NCI-H2107 treated with DMSO at 0.1 percent for 48 hours (cell line): Measurements from ENCODE around the gene NFATC3.

Experiments used
- DNase-seq: peaks from one replicate; lab custom pipeline; 2025; ENCODE audit not compliant: unreplicated experiment; lab: John Stamatoyannopoulos, UW

The NFATC3 gene

DNA sequence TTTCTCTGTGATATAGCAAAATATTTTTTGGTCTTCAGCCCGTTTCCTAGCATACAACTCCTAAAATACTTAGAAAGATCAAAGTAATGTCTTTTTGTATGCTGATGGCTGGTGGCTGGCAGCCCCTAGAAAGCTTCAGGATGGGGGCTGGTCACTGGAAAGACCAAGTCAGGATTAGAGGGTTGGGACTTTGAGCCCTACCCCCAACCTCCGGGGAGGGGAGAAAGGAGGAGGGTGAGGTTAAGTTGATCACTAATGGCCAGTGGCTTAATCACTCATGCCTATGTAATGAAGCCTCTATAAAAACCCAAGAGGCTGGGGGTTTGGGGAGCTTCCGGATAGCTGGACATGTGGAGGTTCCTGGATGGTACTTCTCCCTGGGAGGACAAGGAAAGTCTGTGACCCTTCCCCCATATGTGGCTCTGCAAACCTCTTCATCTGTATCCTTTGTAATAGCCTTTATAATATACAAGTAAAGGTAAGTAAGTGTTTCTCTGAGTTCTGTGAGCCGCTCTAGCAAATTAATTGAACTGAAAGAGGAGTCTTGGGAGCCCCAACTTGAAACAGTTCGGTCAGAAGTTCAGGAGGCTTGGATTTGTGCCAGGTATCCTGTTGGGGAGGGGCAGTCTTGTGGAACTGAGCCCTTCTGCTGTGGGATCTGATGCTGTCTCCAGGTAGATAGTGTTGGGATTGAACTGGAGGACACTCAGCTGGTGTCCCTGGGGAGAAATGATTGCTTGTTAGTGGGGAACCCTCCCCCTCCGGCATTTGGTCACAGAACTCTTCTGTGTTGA is 182.6 kb downstream of the NFATC3 start:
- peak; percentile 93 for DNase-seq

GRCh38 chr16:68269793-68270192 is 184.6 kb downstream of the NFATC3 start:
- no peak for DNase-seq

DNA sequence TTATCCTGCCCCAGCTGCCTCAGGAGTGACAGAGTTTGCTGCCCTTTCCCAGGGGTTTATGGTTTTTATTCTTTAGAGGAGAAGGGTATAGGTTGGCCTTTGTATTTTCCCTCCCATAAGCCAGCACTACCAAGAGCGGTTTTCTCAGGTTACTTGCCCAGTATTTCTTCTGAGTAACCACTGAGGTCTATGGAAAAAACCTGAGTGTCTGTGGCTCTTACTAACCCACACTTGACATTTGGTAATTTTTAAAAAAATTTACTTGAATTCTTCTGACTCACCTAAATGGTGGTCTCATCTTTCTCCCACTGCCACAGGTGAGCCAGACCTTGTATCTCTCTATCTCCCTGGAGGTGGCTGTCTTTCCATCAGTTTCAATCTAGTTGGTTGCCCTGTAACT is 185.2 kb downstream of the NFATC3 start:
- DNase-seq = peak; percentile 47

DNA sequence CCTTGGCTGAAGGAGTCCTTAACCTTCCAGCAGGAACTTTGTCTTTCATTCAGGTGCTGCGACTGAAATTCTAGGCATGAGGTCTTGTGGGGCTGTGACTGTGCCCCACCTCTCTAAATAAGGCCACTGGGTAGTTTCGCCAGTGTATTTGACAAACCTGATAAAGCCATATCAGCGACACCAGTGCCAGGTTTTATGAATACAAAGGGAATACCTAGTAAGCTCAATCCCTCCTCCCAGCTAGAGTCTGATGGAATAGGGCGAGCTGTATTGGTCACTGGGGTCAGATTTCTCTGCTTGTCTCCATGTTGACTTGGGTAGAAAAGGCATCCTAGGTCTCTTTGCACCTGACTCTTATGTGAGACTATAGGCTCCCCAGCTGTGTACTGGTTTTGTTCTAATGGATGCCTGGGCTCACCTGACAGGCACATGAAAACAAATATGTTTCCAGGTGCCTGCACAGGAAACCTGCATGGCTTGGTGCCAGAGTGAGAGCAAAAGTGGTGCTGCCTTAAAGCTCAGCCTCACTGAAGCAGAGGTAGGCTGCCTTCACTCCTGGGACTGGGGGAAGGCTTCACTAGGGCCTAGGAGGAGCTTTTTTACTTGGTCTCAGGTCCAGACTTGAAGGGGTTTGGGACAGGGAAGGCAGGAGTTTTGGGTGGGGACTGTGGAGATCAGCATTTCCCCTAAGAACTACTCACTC is 187.5 kb downstream of the NFATC3 start:
- peak; percentile 97 for DNase-seq

DNA sequence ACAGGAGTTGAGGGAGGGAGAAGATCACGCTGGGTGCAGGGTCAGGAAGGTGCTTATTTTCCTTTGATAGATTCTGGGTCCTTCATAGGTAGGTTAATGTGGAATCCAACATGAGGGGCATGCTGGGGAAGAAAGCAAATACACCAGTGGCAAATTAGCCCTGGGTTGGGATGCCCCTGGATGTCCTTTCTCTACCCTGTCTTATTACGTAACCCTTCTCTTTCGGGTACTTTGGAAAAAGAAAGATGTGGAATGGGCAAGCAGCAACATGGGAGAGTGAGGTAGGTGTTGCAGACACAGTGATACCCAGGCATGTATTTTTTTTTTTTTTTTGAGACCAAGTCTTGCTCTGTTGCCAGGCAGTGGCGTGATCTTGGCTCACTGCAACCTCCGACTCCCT is 188.3 kb downstream of the NFATC3 start:
- DNase-seq = no peak

DNA sequence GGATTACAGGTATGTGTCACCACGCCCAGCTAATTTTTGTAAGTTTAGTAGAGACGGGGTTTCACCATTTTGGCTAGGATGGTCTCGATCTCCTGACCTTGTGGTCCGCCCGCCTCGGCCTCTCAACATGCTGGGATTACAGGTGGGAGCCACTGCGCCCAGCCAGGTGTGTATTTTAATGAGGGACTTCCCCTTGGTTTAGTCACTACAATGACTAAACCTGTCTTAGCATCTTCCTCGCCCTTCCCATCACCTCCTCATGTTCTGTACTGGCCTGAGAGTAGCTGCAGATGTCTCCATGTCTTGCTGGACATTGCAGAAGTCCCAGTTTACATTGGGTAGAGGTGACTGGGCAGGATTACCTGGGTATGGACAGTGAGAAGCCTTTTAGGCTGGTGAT is 188.7 kb downstream of the NFATC3 start:
- DNase-seq = no peak

DNA sequence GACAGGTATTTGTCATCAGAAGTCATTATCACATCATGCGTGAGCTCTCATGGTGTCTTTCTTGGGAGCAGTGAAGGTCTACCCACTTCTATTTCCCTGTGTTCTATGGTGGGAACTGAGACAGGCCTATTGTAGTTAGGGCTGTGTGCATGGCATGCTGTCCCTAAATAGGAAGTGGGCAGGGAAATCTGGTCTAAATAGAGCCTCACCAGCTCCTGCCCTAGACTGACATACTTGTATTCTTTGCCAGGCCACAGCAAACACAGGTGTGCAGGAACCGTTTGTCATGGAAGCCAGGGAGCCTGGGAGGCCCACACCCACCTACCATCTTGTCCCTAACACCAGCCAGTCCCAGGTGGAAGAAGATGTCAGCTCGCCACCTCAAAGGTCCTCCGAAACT is 189.3 kb downstream of the NFATC3 start:
- no peak for DNase-seq

DNA sequence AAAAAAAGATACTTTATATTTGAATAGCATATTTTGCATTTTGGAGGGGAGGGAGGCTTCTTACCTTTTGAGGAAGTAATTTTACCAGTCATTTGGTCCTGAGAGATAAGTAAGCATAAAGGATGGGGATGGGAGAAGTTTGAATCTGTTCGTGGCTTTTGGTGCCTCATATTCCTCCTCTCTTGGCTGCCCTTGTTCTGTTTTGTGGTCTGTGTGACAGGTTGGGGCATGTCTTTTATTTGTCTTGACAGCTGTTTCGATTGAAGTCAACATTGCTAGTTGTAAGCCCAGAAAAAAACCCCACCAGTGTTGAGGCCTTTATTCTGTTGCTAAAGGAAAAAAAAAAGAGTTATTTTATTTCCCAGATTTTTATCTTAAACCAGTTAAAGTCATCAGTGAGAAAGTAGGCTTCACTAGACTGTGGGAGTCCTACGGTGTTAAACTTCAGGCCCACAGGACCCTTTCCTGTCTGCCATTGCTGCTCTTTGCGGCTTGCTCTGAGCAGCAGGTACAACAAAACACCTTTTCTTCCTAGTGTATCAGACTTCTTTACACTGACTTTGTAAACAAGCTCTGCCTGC is 190.5 kb downstream of the NFATC3 start:
- peak; percentile 86 for DNase-seq

GRCh38 chr16:68276223-68276622 is 191.1 kb downstream of the NFATC3 start:
- DNase-seq = no peak
